GM19463 (cell line): Measurements from ENCODE around the gene CASS4.
"Not testable (repeated sequence)": the region's sequence is repeated elsewhere in the genome, so short reads cannot be mapped to it uniquely, and the experiment has no call there.

Source experiments
- ATAC-seq: cut with Tn5 transposase; IDR thresholded peaks from one replicate; pipeline ENCODE4 v1.9.1; 2021; ENCODE audit warnings: mild to moderate bottlenecking, moderate library complexity; ENCODE audit not compliant: unreplicated experiment

Gene CASS4

DNA sequence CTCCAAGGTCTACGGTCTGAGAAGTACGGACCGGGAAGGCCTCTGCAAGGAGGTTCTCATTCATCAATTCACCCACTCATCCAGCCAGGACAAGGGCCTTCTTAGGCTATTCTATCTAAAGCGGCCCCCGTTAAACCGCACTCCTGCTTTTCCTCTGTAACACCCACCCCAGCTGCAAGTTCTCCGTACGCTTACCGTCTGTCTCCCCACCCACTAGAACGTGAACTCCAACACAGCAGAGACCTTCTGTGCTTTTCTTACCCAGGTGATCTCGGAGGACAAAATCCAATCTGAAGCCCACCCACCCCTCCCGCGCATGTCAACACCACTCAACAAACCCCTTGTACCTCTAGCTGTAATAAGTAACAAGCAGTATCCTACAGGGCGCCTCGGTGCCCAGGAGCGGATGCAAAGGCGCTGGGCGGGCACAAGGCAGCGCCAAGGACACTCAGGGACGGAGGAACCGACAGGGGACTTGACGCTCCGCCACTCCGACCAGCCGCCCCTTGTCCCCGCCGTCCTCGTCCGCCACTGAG is 20.4 kb upstream of the CASS4 start:
- ATAC-seq: peak; percentile 31

DNA sequence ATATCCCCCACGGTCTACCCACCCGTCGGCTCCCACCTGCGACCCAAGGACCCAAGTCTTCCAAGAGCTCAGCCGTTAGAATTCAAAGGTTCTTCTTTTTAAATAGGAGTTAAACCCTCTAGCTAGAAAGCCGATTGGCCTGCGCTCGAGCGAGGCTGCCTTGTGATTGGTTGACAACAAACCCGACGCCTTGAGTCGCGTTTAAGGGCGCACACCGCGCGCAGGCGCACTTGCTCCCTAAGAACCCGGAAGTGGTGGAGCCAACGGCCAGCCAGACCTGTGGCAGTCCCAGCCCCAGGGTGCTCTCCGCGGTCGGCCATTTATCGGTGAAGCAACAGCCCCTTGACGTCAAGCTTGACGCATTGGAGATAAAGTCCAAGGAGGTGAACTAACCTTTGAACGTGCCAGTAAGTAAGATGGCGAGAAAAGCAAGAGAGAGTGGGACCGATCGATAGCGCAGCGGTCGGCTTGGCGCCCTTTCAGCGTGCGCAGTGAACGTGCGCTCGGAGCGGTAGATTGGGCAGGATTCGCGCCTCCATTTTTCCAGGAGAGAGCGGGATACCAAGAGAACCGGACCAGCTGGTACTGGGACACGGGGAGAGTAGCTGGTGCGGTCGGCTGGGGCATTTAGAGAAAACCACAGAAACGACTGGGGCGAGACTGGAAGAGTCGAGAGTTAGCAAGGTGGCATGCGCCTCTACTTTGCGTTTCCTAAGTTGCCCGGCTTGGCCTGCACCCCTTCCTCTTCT is 19.8 kb upstream of the CASS4 start, which contains the start of the genes AURKA and CSTF1:
Gene AURKA (minus strand): TSS at position 84 of the 749 bp plus-strand sequence. CDS start 4,018 bp downstream, outside the sequence.
Gene CSTF1 (plus strand): TSS at position 514 of the 749 bp plus-strand sequence. CDS start 2,908 bp downstream, outside the sequence.
- ATAC-seq: peak; percentile 89

DNA sequence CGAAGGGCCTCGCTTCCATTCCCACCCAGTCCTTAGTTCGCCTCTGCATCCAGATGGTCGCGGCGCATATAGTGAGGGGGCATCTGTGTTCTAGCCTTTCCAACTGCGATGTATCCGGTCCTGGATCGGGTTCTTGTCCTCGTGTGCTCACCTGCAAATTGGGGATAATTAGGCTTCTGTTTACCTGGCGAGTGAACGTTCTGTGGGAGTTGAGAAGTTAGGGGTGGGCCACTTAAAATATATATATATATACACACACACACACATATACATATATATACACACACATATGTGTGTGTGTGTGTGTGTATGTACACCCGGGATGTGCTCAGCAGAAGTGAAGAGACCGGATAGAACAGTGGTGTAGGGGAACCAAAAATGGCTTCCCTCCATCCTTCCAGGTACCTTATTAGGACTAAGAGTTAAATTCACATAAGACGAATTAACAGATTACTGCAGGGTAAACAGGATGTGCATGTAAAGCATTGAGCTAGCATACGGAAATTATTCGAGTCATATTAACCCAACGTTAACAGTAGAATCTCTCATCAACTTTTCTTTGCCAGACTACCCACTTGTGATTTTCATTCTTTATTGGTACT is 19.1 kb upstream of the CASS4 start:
- no peak for ATAC-seq

DNA sequence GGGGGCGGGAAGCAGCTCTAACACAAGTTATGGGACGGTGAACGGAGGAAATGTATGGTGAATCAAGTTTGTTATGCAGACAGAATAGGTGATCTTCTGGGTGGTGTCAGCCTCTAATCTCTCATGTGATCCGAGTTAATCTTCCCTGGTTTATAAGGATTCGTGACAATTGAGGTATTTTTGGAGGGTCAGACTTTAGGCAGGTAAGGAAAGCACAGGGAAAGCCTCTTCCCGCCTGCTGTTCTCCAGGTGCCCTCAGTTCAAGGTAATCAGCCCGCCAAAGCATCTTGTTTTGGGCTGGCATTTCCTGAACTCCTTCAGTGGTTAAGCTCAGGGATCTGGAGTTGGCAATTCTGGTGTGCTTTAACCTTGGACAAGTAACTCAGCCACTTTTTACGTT is 18.4 kb upstream of the CASS4 start:
- no peak for ATAC-seq

DNA sequence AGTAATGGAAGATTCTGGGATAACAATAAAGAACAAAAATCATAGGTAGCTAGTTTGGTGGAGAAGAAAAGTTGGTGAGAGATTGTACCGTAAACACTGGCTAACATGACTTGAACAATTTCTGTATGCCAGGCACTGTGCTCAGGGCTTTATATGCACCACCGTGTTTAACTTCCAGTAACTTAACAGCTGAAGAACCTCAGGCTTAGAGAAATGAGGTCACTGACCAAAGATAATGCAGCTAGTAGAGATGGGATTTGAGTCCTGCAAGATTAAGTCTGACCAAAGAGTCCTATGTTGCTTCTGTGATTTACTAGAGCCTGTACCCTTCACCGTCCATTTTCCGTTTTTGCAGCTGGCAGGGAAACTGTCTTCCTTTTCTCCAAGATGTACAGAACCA is 16.9 kb upstream of the CASS4 start:
- no peak for ATAC-seq

DNA sequence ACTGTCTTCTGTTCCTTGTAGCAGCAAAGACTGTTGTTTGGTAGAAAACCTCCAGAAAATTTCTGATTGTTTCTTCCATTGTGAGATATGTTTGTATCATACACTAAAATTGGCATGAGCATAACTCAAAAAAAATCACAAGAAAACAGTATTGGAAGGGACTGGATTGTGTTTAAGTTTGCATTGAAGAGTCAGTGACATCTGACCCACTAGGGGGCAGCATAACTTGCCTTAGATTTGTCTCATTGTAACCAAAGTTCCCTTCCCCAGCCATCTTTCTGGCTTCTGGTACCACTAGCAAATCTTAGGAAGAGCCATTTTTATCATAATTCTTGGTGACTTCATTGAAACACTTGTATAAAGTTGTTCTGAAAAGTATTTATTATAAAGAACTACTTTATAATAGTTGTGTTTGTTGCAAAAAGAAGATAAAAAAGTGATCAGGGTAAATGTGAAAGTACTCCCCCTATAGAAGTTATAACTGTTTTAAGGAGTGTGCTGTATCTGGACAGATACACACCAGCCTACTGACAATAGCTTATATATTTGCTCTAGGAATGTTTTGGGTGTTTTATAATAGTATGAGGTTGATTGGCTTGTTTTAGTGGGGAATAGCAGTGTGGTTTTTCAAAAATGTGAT is 11.9 kb upstream of the CASS4 start:
- ATAC-seq: no peak

DNA sequence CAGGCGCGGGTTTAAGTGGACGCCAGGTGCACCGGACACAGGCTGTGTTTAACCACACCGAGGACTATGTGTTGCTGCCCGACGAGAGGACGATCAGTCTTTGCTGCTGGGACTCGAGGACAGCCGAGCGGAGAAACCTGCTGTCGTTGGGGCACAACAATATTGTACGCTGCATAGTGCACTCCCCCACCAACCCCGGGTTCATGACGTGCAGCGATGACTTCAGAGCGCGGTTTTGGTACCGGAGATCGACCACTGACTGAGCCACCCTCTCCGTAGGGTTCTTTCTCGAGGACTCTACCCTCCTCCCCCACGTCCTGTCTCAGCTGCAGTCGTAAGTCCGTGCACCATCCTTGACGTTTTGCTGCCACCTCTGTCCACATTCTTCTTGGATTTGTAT is 8.6 kb upstream of the CASS4 start:
- ATAC-seq: no peak

DNA sequence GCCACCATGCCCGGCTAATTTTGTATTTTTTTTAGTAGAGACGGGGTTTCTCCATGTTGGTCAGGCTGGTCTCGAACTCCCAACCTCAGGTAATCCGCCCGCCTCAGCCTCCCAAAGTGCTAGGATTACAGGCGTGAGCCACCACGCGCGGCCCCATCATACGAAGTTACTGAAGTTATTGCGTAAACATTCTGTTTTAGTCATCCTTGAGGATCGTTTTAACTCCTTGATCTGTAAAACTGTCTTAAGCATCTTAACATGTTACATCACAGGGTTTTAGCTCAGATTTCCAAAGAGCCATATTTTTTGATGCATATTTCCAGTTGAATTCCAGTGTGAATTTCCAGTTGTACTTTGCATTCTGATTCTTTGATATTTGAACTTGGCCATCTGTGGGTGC is 6.7 kb upstream of the CASS4 start:
- ATAC-seq: not testable (repeated sequence)

DNA sequence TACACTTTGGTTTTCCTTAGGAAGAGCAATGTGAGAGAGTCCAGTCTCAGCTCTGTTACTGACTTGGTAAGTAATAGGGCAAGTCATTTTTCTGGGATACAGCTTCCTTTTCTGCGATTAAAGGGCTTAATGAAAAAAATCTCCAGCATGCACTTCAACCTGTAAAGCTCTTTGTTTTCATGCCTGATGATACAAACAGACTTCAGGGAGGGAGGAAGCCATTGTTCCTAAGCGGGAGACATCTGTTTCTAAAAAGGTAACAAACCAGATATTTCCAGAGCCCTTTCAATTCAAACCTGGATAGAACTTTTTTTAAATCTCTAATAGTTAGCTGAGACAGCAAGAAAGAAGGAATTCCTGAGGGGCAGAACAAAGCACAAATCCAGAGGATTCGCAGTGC is 5.2 kb upstream of the CASS4 start:
- no peak for ATAC-seq

DNA sequence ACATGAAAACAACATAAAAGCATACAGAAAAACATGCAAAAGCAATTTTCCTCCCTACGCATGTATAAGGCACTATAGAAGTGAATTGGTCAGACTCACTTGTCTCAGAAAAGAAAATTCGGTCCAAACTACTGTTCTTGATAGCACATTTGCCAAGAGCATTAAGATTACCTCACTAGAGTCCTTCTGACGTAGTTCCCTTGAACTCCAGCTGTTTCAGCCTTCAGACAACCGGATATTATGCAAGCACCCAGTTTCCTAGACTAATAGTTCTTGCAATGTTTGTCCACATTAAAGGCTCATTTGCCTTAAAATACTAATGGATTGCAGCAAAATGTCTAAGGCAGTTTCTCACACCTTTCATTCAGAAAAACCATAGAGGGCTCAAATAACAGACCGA is 2.5 kb upstream of the CASS4 start:
- no peak for ATAC-seq

DNA sequence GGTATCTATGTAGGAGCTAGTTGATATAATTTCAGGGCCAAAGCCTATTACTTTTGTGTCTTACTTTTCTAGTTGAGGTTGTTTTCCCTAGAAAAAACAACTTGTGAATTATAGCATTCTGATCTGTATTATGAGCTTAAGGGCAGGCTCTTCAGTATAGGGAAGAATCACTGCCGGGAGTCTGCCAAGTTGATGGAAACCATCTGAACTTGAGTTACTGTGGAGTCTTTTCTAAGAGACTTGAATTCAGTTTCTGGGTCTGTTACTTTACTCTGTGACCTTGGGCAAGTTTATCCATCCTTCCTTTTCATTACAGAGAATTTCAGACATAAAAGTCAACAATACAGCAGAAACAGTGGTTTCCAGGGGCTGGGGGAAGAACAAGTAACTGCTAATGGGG is 2.1 kb upstream of the CASS4 start:
- ATAC-seq: no peak

DNA sequence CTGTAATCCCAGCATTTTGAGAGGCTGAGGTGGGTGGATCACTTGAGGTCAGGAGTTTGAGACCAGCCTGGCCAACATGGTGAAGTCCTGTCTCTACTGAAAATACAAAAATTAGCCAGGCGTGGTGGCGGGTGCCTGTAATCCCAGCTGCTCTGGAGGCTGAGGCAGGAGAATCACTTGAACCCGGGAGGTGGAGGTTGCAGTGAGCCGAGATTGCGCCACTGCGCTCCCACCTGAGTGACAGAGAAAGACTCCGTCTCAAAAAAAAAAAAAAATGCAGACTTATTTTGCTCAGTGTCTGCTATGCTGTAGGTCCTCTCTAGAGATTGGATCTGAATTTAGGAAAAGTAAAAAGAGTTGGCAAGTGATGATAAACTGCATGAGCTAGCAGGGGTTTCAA is 773 bp upstream of the CASS4 start:
- ATAC-seq: not testable (repeated sequence)

DNA sequence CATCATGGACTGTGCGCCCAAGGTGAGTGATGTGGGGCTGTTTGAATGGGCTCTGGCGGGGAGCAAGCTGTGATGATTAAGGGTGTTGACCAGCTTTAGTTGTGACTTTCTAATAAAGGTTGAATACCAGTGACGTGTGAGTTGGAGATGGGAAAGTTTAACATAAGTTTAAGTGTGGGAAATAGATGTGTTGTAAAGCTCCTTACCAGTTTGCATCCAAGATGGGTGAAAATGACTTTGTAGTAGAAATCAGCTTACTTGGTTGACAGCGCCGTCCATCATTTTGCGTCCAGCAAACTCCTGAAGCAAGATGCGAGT is 372 bp downstream of the CASS4 start:
- ATAC-seq: no peak

DNA sequence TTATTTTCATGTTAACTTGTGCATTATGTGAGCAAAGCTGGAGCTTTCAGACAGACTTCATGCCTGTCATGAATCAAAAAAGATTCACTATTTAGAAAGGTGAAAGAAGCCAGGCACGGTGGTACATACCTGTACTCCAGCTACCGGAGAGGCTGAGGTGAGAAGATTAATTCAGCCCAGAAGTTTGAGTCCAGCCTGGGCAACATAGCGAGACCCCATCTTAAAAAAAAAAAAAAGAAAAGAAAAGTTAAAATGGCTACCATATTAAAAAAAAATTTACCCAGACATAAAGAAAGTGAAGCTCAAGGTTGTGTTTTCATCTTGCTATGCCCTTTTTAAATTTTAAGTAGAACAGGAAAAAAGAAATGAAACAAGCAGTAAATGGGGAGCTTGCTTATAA is 889 bp downstream of the CASS4 start:
- no peak for ATAC-seq

DNA sequence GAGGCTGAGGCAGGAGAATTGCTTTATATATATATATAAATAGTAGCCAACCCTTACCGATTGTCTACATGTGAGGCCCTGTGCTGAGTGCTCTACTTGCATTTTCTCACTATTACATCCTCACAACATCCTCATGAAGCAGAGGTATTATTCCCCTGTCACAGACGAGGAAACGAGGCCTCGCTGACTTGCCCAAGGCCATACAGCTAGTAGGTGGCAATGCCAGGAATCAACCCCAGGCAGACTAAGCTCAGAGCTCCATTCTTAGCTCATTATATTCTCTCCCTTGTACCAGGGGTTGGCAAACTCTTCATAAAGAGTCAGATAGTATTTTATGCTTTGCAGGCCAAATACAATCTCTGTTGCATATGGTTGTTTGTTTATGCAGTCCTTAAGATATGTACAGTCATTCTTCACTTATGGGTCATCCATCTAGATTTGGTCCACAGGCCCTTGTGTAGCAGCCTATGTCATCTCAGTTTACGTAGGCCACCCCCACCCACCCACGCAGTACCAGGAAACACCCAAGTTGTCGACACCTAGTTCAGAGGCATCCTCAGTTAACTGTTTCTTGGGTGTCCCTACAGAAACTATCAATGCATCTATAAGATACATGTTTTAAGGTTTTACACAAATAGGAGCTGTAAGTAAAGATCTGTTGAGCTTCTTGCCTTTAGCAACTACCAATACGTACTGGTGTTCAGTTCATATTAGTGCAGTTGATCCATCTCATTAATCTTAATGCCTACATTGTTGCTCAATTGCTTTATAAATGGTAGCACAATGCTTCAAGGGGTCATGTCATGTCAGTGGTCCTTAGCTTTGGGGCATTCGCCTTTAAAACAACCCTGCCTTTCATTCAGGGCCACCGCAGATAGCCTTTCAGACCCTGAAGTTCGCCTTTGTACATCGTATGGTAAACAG is 3.0 kb downstream of the CASS4 start:
- no peak for ATAC-seq

DNA sequence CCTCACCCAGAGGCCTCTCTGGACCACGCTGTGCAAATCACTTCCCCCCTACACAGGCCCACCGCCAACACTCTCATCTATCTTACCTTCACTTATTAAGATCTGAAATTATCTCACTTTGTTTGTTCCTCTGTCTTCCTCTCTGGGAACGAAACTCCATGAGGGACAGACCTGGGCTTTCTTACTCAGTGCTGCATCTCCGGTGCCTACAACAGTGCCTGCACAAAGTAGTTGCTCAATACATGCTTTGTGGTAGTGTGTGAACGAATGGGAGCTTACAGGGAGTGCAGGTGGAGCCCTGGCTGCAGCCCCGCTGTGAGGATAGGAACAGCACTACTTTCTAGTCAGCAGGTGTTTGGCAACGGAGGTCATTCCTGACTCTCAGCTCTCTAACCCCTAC is 5.3 kb downstream of the CASS4 start:
- no peak for ATAC-seq

DNA sequence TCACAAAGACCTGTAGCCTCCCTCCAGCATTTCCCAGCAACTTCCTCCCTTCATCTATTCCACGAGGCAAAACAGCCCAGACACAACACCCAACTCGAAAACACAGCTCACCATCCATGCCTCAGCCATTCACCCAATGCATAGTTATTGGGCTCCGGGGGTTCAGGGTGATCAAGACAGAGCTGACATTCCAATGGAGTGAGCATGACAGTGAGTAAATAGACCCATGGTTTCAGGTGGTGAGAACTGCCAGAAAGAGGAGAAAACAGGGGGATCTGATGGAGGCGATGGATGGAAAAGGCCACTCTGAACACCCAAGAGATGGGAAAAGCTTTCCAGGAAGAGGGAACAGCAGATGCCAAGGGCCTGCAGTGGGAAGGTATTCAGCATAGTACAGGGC is 5.9 kb downstream of the CASS4 start:
- no peak for ATAC-seq

DNA sequence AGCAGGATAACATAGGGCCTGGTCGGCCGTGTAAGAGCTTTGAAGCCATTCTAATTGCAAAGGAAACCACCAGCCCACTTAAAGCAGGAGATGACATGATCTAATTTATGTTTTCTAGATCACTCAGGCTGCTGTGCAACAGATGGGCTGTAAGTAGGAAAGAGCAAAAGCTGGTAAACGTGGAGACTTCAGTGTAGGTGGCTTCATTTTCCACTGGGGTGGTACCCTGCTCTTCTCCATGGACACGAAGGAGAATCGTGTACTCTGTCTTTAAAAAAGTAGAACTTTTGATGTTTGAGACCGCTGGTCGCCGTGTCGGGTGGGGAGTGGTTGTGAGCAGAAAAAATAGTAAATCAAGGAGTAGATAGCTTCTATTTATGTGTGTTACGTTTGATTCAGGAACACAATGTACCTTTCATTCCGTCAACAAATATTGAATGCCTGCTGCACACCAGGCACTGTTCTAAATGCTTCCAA is 6.4 kb downstream of the CASS4 start:
- no peak for ATAC-seq

DNA sequence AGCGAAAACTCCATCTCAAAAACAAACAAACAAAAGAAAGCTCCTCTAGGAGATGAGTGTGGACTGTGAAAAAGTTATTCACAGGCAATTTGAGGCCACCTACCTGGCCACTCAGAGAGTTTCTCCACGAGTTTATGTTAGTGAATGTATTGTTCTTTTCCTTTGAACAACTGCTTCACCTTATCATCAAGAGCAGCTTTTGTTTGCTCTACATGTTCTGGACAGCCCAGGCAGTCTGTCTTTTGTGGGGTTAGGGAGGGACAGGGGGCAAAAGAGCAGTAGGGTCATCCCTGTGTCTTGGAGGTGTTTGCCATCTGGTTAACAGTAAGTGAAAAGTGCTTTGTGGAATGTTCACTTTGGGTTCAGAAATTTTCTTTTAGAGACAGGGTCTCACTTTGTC is 8.0 kb downstream of the CASS4 start:
- no peak for ATAC-seq

DNA sequence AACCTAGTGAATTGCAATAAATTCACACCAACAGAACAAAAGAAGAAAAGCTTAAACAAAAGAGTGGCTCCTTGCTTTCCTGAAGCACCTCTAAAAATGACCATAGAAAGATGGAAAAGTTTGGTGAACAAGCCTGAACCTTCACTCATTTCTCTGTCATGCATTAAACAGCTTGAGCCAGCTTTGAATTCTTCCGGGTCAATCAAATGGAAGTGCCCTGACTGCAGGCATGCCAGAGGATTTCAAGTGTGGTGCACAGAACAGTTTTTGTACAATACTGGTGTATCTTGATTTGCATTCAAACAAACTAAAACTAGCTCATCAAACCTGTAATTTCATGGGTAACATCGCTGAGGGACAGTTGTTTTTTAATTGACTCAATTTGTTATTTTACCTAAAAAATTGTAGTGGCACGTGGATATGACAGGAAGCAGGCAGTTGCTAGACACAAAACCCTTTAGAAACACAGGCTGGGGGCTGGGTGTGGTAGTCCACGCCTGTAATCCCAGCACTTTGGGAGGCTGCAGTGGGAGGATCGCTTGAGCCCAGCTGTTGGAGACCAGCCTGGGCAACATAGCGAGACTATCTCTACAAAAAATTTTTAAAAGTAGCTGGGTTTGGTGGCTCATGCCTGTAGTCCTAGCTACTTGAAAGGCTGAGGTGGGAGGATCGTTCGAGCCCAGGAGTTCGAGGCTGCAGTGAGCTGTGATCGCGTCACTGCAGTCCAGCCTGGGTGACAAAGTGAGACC is 9.1 kb downstream of the CASS4 start:
- ATAC-seq: no peak
